MG63 (cell line): ENCODE measurements around the gene STARD5. TPM values are rescaled to one million over a fixed set of nuclear protein-coding genes. Genes with fewer than 3 reads are reported as not detected.
A peak's percentile ranks its signal among the peaks of the same experiment; 100 is the strongest.
"Not testable (repeated sequence)": the region's sequence is repeated elsewhere in the genome, so short reads cannot be mapped to it uniquely, and the experiment has no call there.

ENCODE experiments used
- DNase-seq: peaks from one replicate; pipeline ENCODE4 v3.0.0-alpha.2; 2020
- H3K27me3 ChIP-seq: fragments of 250-450 bp; sonication (Bioruptor Pico); 2 replicates; pipeline ENCODE4 v1.5.1; 2020; ENCODE audit warnings: mild to moderate bottlenecking, moderate library complexity
- H3K36me3 ChIP-seq: fragments of 250-450 bp; sonication (Bioruptor Pico); 2 replicates; pipeline ENCODE4 v1.5.1; 2020; ENCODE audit warnings: mild to moderate bottlenecking, moderate library complexity
- H3K4me3 ChIP-seq: fragments of 250-450 bp; sonication (Bioruptor Pico); 2 replicates; pipeline ENCODE4 v1.5.1; 2020; ENCODE audit warnings: mild to moderate bottlenecking, moderate library complexity
- H3K9me3 ChIP-seq: fragments of 250-450 bp; sonication (Bioruptor Pico); 2 replicates; pipeline ENCODE4 v1.5.1; 2020; ENCODE audit warnings: mild to moderate bottlenecking, moderate library complexity
- total RNA-seq: library from RNA; depleted of rRNA; stranded (reverse); fragments of >200 nt; shearing (Covaris generic); gene quantifications from 2 replicates; pipeline ENCODE4 v1.2.3, GENCODE V29; 2014; ENCODE audit warnings: low replicate concordance

Gene STARD5
- total RNA-seq, 1 experiment from 2014 or later: 3.4 TPM

- H3K9me3 ChIP-seq: no peaks in the 10 kb centered on the region
Measured at GRCh38 chr15:81343371-81343770, 19.4 kb upstream of the STARD5 start.

GRCh38 chr15:81341351-81341750 is 17.4 kb upstream of the STARD5 start:
- DNase-seq: no peak
- Histone ChIP-seq H3K27me3 (no peaks in the 10 kb centered on the region), H3K9me3 (no peaks in the 10 kb centered on the region), H3K4me3 (no peak overlapping the region), H3K36me3 (no peaks in the 10 kb centered on the region)

More at GRCh38 chr15:81343371-81343770, 19.4 kb upstream of the STARD5 start:
- DNase-seq: no peak
- Histone ChIP-seq H3K4me3 (no peak overlapping the region), H3K27me3 (no peaks in the 10 kb centered on the region), H3K36me3 (no peaks in the 10 kb centered on the region)

- H3K9me3 ChIP-seq: no peaks in the 10 kb centered on the region
- H3K27me3 ChIP-seq: no peaks in the 10 kb centered on the region
- no peak overlapping the region for H3K4me3 ChIP-seq
- DNase-seq: no peak
- H3K36me3 ChIP-seq: no peaks in the 10 kb centered on the region
Measured at GRCh38 chr15:81339851-81340250, 15.9 kb upstream of the STARD5 start.

GRCh38 chr15:81339321-81339720 is 15.4 kb upstream of the STARD5 start:
- DNase-seq: no peak
- Histone ChIP-seq H3K36me3 (no peaks in the 10 kb centered on the region), H3K27me3 (no peaks in the 10 kb centered on the region), H3K9me3 (no peaks in the 10 kb centered on the region), H3K4me3 (no peak overlapping the region)

- Histone ChIP-seq H3K9me3 (no peaks in the 10 kb centered on the region), H3K27me3 (no peaks in the 10 kb centered on the region), H3K36me3 (no peaks in the 10 kb centered on the region), H3K4me3 (no peak overlapping the region)
- DNase-seq: peak; percentile 87
Measured at GRCh38 chr15:81338170-81339007, 14.4 kb upstream of the STARD5 start.

GRCh38 chr15:81337713-81338157 is 13.8 kb upstream of the STARD5 start:
- Histone ChIP-seq H3K36me3 (no peaks in the 10 kb centered on the region), H3K4me3 (no peak overlapping the region), H3K9me3 (no peaks in the 10 kb centered on the region), H3K27me3 (no peaks in the 10 kb centered on the region)
- no peak for DNase-seq

GRCh38 chr15:81337241-81337640 is 13.3 kb upstream of the STARD5 start:
- DNase-seq: no peak
- Histone ChIP-seq H3K9me3 (no peaks in the 10 kb centered on the region), H3K36me3 (no peaks in the 10 kb centered on the region), H3K4me3 (no peak overlapping the region), H3K27me3 (no peaks in the 10 kb centered on the region)

GRCh38 chr15:81336568-81336967 is 12.6 kb upstream of the STARD5 start:
- Histone ChIP-seq H3K4me3 (no peak overlapping the region), H3K9me3 (no peaks in the 10 kb centered on the region), H3K36me3 (no peaks in the 10 kb centered on the region), H3K27me3 (no peaks in the 10 kb centered on the region)
- peak; percentile 30 for DNase-seq

- no peak for DNase-seq
- no peaks in the 10 kb centered on the region for H3K9me3 ChIP-seq
- H3K36me3 ChIP-seq: no peaks in the 10 kb centered on the region
- no peaks in the 10 kb centered on the region for H3K27me3 ChIP-seq
- no peak overlapping the region for H3K4me3 ChIP-seq
Measured at GRCh38 chr15:81335631-81336030, 11.7 kb upstream of the STARD5 start.

GRCh38 chr15:81334768-81335435 is 11.0 kb upstream of the STARD5 start:
- Histone ChIP-seq H3K36me3 (no peaks in the 10 kb centered on the region), H3K9me3 (no peaks in the 10 kb centered on the region), H3K27me3 (no peaks in the 10 kb centered on the region), H3K4me3 (no peak overlapping the region)
- no peak for DNase-seq

GRCh38 chr15:81333363-81333762 is 9.4 kb upstream of the STARD5 start:
- Histone ChIP-seq H3K36me3 (no peaks in the 10 kb centered on the region), H3K4me3 (no peak overlapping the region), H3K9me3 (no peaks in the 10 kb centered on the region), H3K27me3 (no peaks in the 10 kb centered on the region)
- DNase-seq: no peak

GRCh38 chr15:81332326-81332725 is 8.4 kb upstream of the STARD5 start:
- no peaks in the 10 kb centered on the region for H3K36me3 ChIP-seq
- no peak for DNase-seq
- H3K9me3 ChIP-seq: no peaks in the 10 kb centered on the region
- H3K4me3 ChIP-seq: no peak overlapping the region
- H3K27me3 ChIP-seq: no peaks in the 10 kb centered on the region

- Histone ChIP-seq H3K27me3 (no peaks in the 10 kb centered on the region), H3K9me3 (no peaks in the 10 kb centered on the region), H3K4me3 (no peak overlapping the region), H3K36me3 (no peaks in the 10 kb centered on the region)
- no peak for DNase-seq
Measured at GRCh38 chr15:81331600-81331999, 7.7 kb upstream of the STARD5 start.

- H3K4me3 ChIP-seq, H3K9me3 ChIP-seq, H3K27me3 ChIP-seq, H3K36me3 ChIP-seq, DNase-seq: not testable (repeated sequence)
Measured at GRCh38 chr15:81331141-81331540, 7.2 kb upstream of the STARD5 start.

- H3K4me3 ChIP-seq: no peak overlapping the region
- no peaks in the 10 kb centered on the region for H3K9me3 ChIP-seq
- no peaks in the 10 kb centered on the region for H3K36me3 ChIP-seq
- DNase-seq: no peak
- H3K27me3 ChIP-seq: no peaks in the 10 kb centered on the region
Measured at GRCh38 chr15:81330366-81331090, 6.6 kb upstream of the STARD5 start.

GRCh38 chr15:81329446-81329845 is 5.5 kb upstream of the STARD5 start:
- no peak for DNase-seq
- no peaks in the 10 kb centered on the region for H3K36me3 ChIP-seq
- no peaks in the 10 kb centered on the region for H3K9me3 ChIP-seq
- no peak overlapping the region for H3K4me3 ChIP-seq
- H3K27me3 ChIP-seq: no peaks in the 10 kb centered on the region

GRCh38 chr15:81327516-81327915 is 3.6 kb upstream of the STARD5 start:
- H3K36me3 ChIP-seq: no peaks in the 10 kb centered on the region
- H3K27me3 ChIP-seq: no peaks in the 10 kb centered on the region
- no peak for DNase-seq
- H3K4me3 ChIP-seq: no peak overlapping the region
- no peaks in the 10 kb centered on the region for H3K9me3 ChIP-seq
